ENCODE results near the gene ATP8A2. TPM values are rescaled to one million over a fixed set of nuclear protein-coding genes. Genes with fewer than 3 reads are reported as not detected.
A peak's percentile ranks its signal among the peaks of the same experiment; 100 is the strongest.

Gene ATP8A2
- total and polyA plus RNA-seq, 11 donors: 0.01 to 0.29 (median 0.05) TPM; not detected in 2

- Histone ChIP-seq H3K4me1 (no peaks in the 10 kb centered on the region), H3K4me3 (no peak overlapping the region), H3K27ac (no peak overlapping the region), H3K9me3 (no peaks in the 10 kb centered on the region), H3K36me3 (no peaks in the 10 kb centered on the region), H3K27me3 (peaks cover 0 to 17% (median 0%) of the 10 kb centered on the region in 9 donors)
- WGBS, 4 donors: 67 to 78% (median 68%) methylated on average over 2 of the region's 2 CpGs
- peak in 2 of 5 donors; percentile 6 to 30 for DNase-seq
- peak in 1 of 4 donors; percentile 34 for ATAC-seq
- intact Hi-C loops (cut with DNase I): no loop called here
- no peak for TF ChIP-seq CTCF (IDR thresholded peaks at IDR 0.05)
- TF ChIP-seq POLR2A (IDR thresholded peaks at IDR 0.05): no peak
Observed at GRCh38 chr13:25678398-25678797, 306.6 kb downstream of the ATP8A2 start.

- Histone ChIP-seq H3K4me1 (no peaks in the 10 kb centered on the region), H3K27me3 (peaks cover 0 to 17% (median 0%) of the 10 kb centered on the region in 9 donors), H3K36me3 (no peaks in the 10 kb centered on the region), H3K9me3 (no peaks in the 10 kb centered on the region), H3K27ac (no peak overlapping the region), H3K4me3 (no peak overlapping the region)
- TF ChIP-seq CTCF (IDR thresholded peaks at IDR 0.05) (no peak), POLR2A (IDR thresholded peaks at IDR 0.05) (no peak)
- 71 to 89% (median 81%) methylated on average over 2 of the region's 2 CpGs for WGBS, 4 donors
- ATAC-seq: no peak
- intact Hi-C loops (cut with DNase I): no loop called here
- no peak for DNase-seq
Observed at GRCh38 chr13:25679159-25679558, 307.4 kb downstream of the ATP8A2 start.

GRCh38 chr13:25679936-25680335 is 308.2 kb downstream of the ATP8A2 start:
- ATAC-seq (no peak), DNase-seq (no peak)
- Histone ChIP-seq H3K4me1 (no peaks in the 10 kb centered on the region), H3K36me3 (no peaks in the 10 kb centered on the region), H3K27ac (no peak overlapping the region), H3K27me3 (peaks cover 0 to 16% (median 0%) of the 10 kb centered on the region in 9 donors), H3K9me3 (no peaks in the 10 kb centered on the region), H3K4me3 (no peak overlapping the region)
- TF ChIP-seq POLR2A (IDR thresholded peaks at IDR 0.05) (no peak), CTCF (IDR thresholded peaks at IDR 0.05) (no peak)
- intact Hi-C loops (cut with DNase I): no loop called here
- WGBS, 4 donors: 76 to 93% (median 86%) methylated on average over 5 of the region's 5 CpGs

GRCh38 chr13:25682276-25682675 is 310.5 kb downstream of the ATP8A2 start:
- Histone ChIP-seq H3K4me1 (peaks cover 0 to 5% (median 0%) of the 10 kb centered on the region in 12 donors), H3K27me3 (peaks cover 0 to 6% (median 0%) of the 10 kb centered on the region in 9 donors), H3K36me3 (no peaks in the 10 kb centered on the region), H3K4me3 (no peak overlapping the region), H3K27ac (no peak overlapping the region), H3K9me3 (no peaks in the 10 kb centered on the region)
- intact Hi-C loops (cut with DNase I): no loop called here
- TF ChIP-seq POLR2A (IDR thresholded peaks at IDR 0.05): no peak
- TF ChIP-seq CTCF (IDR thresholded peaks at IDR 0.05): no peak
- ATAC-seq: no peak
- WGBS, 4 donors: 90 to 96% (median 94%) methylated on average over 9 of the region's 9 CpGs
- no peak for DNase-seq

Measured in heart left ventricle (tissue), 16 donors.